ENCODE data around the gene DHCR7. TPM values are rescaled to one million over a fixed set of nuclear protein-coding genes. Genes with fewer than 3 reads are reported as not detected.

The DHCR7 gene
- total RNA-seq, 1 experiment from 2014 or later: 72.6 TPM

DNA sequence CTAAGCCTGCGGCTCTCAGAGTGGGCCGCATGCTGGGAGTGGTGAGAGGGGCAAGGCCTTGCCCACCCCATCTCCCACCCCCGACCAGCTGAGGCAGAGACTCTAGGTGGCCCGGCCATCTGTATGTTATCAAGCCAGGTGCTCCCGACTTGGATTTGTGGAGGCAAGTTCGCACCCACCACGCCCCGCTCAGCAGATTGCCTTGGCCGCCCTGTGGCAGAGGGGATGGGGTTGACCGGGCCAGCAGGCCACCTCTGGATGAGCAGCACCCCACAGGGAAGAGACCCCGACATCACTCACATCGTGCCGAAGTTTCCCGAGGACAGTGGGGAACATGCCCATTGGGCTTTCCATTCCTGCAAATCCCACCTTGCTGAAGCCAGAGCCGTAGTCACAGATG is 40.8 kb downstream of the DHCR7 start:
- TF ChIP-seq, protein P1, sequence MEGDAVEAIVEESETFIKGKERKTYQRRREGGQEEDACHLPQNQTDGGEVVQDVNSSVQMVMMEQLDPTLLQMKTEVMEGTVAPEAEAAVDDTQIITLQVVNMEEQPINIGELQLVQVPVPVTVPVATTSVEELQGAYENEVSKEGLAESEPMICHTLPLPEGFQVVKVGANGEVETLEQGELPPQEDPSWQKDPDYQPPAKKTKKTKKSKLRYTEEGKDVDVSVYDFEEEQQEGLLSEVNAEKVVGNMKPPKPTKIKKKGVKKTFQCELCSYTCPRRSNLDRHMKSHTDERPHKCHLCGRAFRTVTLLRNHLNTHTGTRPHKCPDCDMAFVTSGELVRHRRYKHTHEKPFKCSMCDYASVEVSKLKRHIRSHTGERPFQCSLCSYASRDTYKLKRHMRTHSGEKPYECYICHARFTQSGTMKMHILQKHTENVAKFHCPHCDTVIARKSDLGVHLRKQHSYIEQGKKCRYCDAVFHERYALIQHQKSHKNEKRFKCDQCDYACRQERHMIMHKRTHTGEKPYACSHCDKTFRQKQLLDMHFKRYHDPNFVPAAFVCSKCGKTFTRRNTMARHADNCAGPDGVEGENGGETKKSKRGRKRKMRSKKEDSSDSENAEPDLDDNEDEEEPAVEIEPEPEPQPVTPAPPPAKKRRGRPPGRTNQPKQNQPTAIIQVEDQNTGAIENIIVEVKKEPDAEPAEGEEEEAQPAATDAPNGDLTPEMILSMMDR (IDR thresholded peaks at IDR 0.05; ENCODE audit: unreplicated experiment): no peak
- intact Hi-C loops (cut with micrococcal nuclease): no loop called here
- ChIA-PET POLR2A (no interaction called here), CTCF (interaction anchor here (0.7 kb wide), 1 partner anchor 33 kb away, joined by 3 read pairs; no protein-coding TSS in a partner anchor)
- peaks cover 5% of the 10 kb centered on the region for H3K36me3 Mint-ChIP-seq (ENCODE audit: insufficient read depth, unreplicated experiment)
- peaks cover 27% of the 10 kb centered on the region for H3K9me3 Mint-ChIP-seq (ENCODE audit: unreplicated experiment)
- no peak for DNase-seq (ENCODE audit: unreplicated experiment)
- H3K27me3 Mint-ChIP-seq (ENCODE audit: insufficient read depth, unreplicated experiment): no peaks in the 10 kb centered on the region
- no peak overlapping the region for H3K4me3 Mint-ChIP-seq (ENCODE audit: unreplicated experiment)
- H3K27ac Mint-ChIP-seq (ENCODE audit: low read depth, unreplicated experiment): no peak overlapping the region
- no TSS peak for BruUV-seq (replicated peaks)
- H3K4me1 Mint-ChIP-seq (ENCODE audit: insufficient read depth, unreplicated experiment): no peaks in the 10 kb centered on the region

DNA sequence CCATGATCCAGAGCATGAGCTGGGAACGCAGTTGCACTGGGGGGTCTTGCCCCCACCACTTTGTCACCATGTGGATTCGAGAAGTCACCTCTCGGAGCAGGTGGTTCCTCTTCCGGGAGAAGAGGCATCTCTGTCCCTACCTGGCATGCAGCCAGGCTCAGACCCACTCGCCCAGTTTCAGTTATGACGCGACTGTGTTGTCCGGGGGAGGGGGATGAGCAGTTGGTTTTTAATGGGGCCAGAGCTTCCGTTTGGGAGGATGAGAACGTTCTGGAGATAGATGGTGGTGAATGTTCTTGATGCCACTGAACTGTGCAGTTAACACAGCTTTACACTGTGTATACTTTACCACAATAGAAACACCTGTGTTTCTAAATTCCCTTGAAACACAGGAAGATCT is 41.5 kb downstream of the DHCR7 start:
- TF ChIP-seq, protein P1 (IDR thresholded peaks at IDR 0.05; ENCODE audit: unreplicated experiment): no peak
- H3K27me3 Mint-ChIP-seq (ENCODE audit: insufficient read depth, unreplicated experiment): no peaks in the 10 kb centered on the region
- peaks cover 5% of the 10 kb centered on the region for H3K36me3 Mint-ChIP-seq (ENCODE audit: insufficient read depth, unreplicated experiment)
- no peak overlapping the region for H3K27ac Mint-ChIP-seq (ENCODE audit: low read depth, unreplicated experiment)
- no peak overlapping the region for H3K4me3 Mint-ChIP-seq (ENCODE audit: unreplicated experiment)
- H3K4me1 Mint-ChIP-seq (ENCODE audit: insufficient read depth, unreplicated experiment): no peaks in the 10 kb centered on the region
- no peak for DNase-seq (ENCODE audit: unreplicated experiment)
- H3K9me3 Mint-ChIP-seq (ENCODE audit: unreplicated experiment): peaks cover 34% of the 10 kb centered on the region
- ChIA-PET CTCF (no interaction called here), POLR2A (no interaction called here)
- intact Hi-C loops (cut with micrococcal nuclease): no loop called here
- no TSS peak for BruUV-seq (replicated peaks)

DNA sequence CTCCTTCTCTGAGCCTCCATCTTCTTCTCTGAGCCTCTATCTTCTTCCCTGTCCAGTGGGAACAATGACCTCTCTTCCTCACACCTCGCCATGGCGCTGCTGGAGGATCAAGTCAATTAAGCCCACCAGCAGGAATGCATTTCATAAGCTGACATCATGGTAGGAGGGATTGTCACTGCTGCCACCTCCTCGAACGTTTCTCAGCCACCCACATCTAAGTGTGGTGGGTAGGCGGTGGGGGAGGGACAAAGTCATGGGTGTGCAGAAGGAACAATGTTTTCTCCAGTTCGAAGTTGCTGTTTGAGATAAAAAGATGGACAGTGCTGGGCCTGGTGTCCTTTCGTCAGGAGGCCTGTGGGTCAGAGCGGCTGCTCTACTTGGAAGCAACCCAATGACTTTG is 44.0 kb downstream of the DHCR7 start:
- Mint-ChIP-seq H3K27ac (ENCODE audit: low read depth, unreplicated experiment) (no peak overlapping the region), H3K4me3 (ENCODE audit: unreplicated experiment) (no peak overlapping the region), H3K4me1 (ENCODE audit: insufficient read depth, unreplicated experiment) (no peaks in the 10 kb centered on the region), H3K27me3 (ENCODE audit: insufficient read depth, unreplicated experiment) (no peaks in the 10 kb centered on the region), H3K36me3 (ENCODE audit: insufficient read depth, unreplicated experiment) (no peaks in the 10 kb centered on the region), H3K9me3 (ENCODE audit: unreplicated experiment) (peaks cover 24% of the 10 kb centered on the region)
- DNase-seq (ENCODE audit: unreplicated experiment): no peak
- no TSS peak for BruUV-seq (replicated peaks)
- intact Hi-C loops (cut with micrococcal nuclease): no loop called here
- TF ChIP-seq, protein P1 (IDR thresholded peaks at IDR 0.05; ENCODE audit: unreplicated experiment): no peak
- ChIA-PET POLR2A (no interaction called here), CTCF (no interaction called here)

DNA sequence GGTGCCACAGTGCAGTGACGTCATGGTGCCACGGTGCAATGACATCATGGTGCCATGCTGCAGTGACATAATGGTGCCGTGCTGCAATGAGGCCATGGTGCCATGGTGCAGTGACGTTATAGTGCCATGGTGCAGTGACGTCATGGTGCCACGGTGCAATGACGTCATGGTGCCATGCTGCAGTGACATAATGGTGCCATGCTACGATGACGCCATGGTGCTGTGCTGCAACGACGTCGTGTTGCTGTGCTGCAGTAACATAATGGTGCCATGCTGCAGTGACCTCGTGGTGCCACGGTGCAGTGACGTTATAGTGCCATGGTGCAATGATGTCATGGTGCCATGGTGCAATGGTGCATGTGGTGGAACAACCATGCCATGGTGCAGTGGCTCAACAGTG is 45.3 kb downstream of the DHCR7 start:
- Mint-ChIP-seq H3K4me1 (ENCODE audit: insufficient read depth, unreplicated experiment) (no peaks in the 10 kb centered on the region), H3K27me3 (ENCODE audit: insufficient read depth, unreplicated experiment) (no peaks in the 10 kb centered on the region), H3K27ac (ENCODE audit: low read depth, unreplicated experiment) (no peak overlapping the region), H3K9me3 (ENCODE audit: unreplicated experiment) (peaks cover 24% of the 10 kb centered on the region), H3K4me3 (ENCODE audit: unreplicated experiment) (no peak overlapping the region), H3K36me3 (ENCODE audit: insufficient read depth, unreplicated experiment) (no peaks in the 10 kb centered on the region)
- CTCF ChIA-PET: no interaction called here
- POLR2A ChIA-PET: no interaction called here
- intact Hi-C loops (cut with micrococcal nuclease): no loop called here
- BruUV-seq (replicated peaks): no TSS peak
- TF ChIP-seq, protein P1 (IDR thresholded peaks at IDR 0.05; ENCODE audit: unreplicated experiment): no peak
- DNase-seq (ENCODE audit: unreplicated experiment): no peak

Measured in MCF 10A (cell line).